ENCODE measurements around the gene TCP11. TPM values are rescaled to one million over a fixed set of nuclear protein-coding genes. Genes with fewer than 3 reads are reported as not detected.

The TCP11 gene
- total and polyA plus RNA-seq, 3 experiments from 2014 or later, result not detected

- Mint-ChIP-seq H3K36me3 (peaks cover 0 to 4% (median 0%) of the 10 kb centered on the region in 3 donors), H3K4me1 (no peaks in the 10 kb centered on the region), H3K27ac (no peak overlapping the region), H3K27me3 (peaks cover 18 to 57% of the 10 kb centered on the region in 2 donors), H3K9me3 (no peaks in the 10 kb centered on the region), H3K4me3 (no peak overlapping the region)
- no peaks in the 10 kb centered on the region for H3K36me3 ChIP-seq (ENCODE audit: insufficient read depth, low read length)
- DNase-seq, result no peak
- H3K4me1 ChIP-seq (ENCODE audit: insufficient read depth, low read length), result no peaks in the 10 kb centered on the region
- H3K9me3 ChIP-seq (ENCODE audit: low read length), result no peaks in the 10 kb centered on the region
- ChIA-PET CTCF (interaction anchor here (1.1 kb wide), 1 partner anchor 22 kb away, joined by 3 read pairs; no protein-coding TSS in a partner anchor), POLR2A (interaction anchor here (0.6 kb wide), 1 partner anchor 186 kb away, joined by 3 read pairs; no protein-coding TSS in a partner anchor)
- H3K4me3 ChIP-seq (ENCODE audit: low read length), result no peak overlapping the region
- no peaks in the 10 kb centered on the region for H3K27me3 ChIP-seq (ENCODE audit: insufficient read depth, low read length, poor library complexity, severe bottlenecking)
- no peak overlapping the region for H3K27ac ChIP-seq (ENCODE audit: low read depth, low read length)
Measured at GRCh38 chr6:35161776-35162607, 20.9 kb upstream of the TCP11 start.

DNA sequence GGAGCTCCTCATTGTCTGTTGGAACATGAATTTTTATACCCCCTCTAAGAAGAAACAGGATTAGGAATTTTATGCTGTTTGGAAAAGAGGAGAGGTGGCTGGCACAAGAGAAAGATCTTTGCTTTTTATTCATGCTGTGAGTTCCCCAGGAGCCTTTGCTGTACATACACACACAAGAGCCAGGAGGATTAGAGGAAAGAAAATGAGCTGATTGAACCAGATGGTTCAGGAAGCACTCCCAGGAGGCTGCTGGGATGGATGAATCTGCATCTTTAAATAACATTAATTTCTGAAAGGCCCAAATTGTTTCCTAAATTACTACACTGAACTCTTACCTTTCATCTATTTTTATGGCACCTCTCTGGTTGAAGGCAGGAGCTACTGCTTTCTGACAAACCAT lies 20.1 kb upstream of the TCP11 start:
- Mint-ChIP-seq H3K4me1 (no peaks in the 10 kb centered on the region), H3K36me3 (peaks cover 0 to 4% (median 0%) of the 10 kb centered on the region in 3 donors), H3K4me3 (no peak overlapping the region), H3K9me3 (no peaks in the 10 kb centered on the region), H3K27ac (no peak overlapping the region), H3K27me3 (peaks cover 15 to 58% of the 10 kb centered on the region in 2 donors)
- Histone ChIP-seq H3K4me1 (ENCODE audit: insufficient read depth, low read length) (no peaks in the 10 kb centered on the region), H3K9me3 (ENCODE audit: low read length) (no peaks in the 10 kb centered on the region), H3K36me3 (ENCODE audit: insufficient read depth, low read length) (no peaks in the 10 kb centered on the region), H3K4me3 (ENCODE audit: low read length) (no peak overlapping the region), H3K27ac (ENCODE audit: low read depth, low read length) (no peak overlapping the region), H3K27me3 (ENCODE audit: insufficient read depth, low read length, poor library complexity, severe bottlenecking) (no peaks in the 10 kb centered on the region)
- POLR2A ChIA-PET, result no interaction called here
- CTCF ChIA-PET, result interaction anchor here (1.1 kb wide), 1 partner anchor 22 kb away, joined by 3 read pairs; no protein-coding TSS in a partner anchor
- DNase-seq, result no peak

DNA sequence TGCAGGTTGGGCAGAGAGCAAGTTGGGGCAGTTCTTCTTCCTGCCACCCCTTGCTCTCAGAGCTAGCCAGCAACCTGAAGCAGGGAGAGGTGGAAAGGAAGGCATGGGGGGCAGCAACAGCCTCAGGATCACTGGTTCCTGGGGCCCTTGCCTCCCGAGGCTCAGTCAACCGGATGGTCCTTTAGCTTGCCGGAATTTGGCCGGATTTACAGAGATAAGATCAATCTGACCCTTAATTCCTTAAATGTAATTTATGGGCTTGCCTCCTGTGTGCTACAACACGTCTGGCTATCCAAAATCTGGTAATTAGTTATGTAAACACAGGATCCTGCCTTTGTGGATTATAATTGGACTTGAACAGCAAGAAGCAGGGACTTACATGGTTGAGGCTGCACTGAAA lies 19.5 kb upstream of the TCP11 start:
- peaks cover 0 to 4% (median 0%) of the 10 kb centered on the region in 3 donors for H3K36me3 Mint-ChIP-seq
- Histone ChIP-seq H3K9me3 (ENCODE audit: low read length) (no peaks in the 10 kb centered on the region), H3K36me3 (ENCODE audit: insufficient read depth, low read length) (no peaks in the 10 kb centered on the region), H3K27ac (ENCODE audit: low read depth, low read length) (no peak overlapping the region), H3K4me3 (ENCODE audit: low read length) (no peak overlapping the region), H3K27me3 (ENCODE audit: insufficient read depth, low read length, poor library complexity, severe bottlenecking) (no peaks in the 10 kb centered on the region), H3K4me1 (ENCODE audit: insufficient read depth, low read length) (no peaks in the 10 kb centered on the region)
- ChIA-PET POLR2A (no interaction called here), CTCF (no interaction called here)
- H3K4me1 Mint-ChIP-seq, result no peaks in the 10 kb centered on the region
- H3K27me3 Mint-ChIP-seq, result peaks cover 15 to 56% of the 10 kb centered on the region in 2 donors
- H3K9me3 Mint-ChIP-seq, result no peaks in the 10 kb centered on the region
- H3K4me3 Mint-ChIP-seq, result no peak overlapping the region
- no peak overlapping the region for H3K27ac Mint-ChIP-seq
- DNase-seq, result no peak

- CTCF ChIA-PET, result no interaction called here
- Histone ChIP-seq H3K27me3 (ENCODE audit: insufficient read depth, low read length, poor library complexity, severe bottlenecking) (no peaks in the 10 kb centered on the region), H3K9me3 (ENCODE audit: low read length) (no peaks in the 10 kb centered on the region), H3K4me1 (ENCODE audit: insufficient read depth, low read length) (no peaks in the 10 kb centered on the region), H3K4me3 (ENCODE audit: low read length) (no peak overlapping the region), H3K27ac (ENCODE audit: low read depth, low read length) (no peak overlapping the region), H3K36me3 (ENCODE audit: insufficient read depth, low read length) (no peaks in the 10 kb centered on the region)
- Mint-ChIP-seq H3K27ac (no peak overlapping the region), H3K4me3 (no peak overlapping the region), H3K4me1 (no peaks in the 10 kb centered on the region), H3K27me3 (peaks cover 12 to 41% of the 10 kb centered on the region in 2 donors), H3K9me3 (no peaks in the 10 kb centered on the region), H3K36me3 (no peaks in the 10 kb centered on the region)
- POLR2A ChIA-PET, result no interaction called here
- no peak for DNase-seq
Measured at GRCh38 chr6:35158520-35158919, 17.4 kb upstream of the TCP11 start.

- H3K36me3 Mint-ChIP-seq, result no peaks in the 10 kb centered on the region
- peaks cover 9 to 20% of the 10 kb centered on the region in 2 donors for H3K27me3 Mint-ChIP-seq
- Histone ChIP-seq H3K36me3 (ENCODE audit: insufficient read depth, low read length) (no peaks in the 10 kb centered on the region), H3K27ac (ENCODE audit: low read depth, low read length) (no peak overlapping the region), H3K4me1 (ENCODE audit: insufficient read depth, low read length) (no peaks in the 10 kb centered on the region), H3K27me3 (ENCODE audit: insufficient read depth, low read length, poor library complexity, severe bottlenecking) (no peaks in the 10 kb centered on the region), H3K4me3 (ENCODE audit: low read length) (no peak overlapping the region), H3K9me3 (ENCODE audit: low read length) (no peaks in the 10 kb centered on the region)
- no peak overlapping the region for H3K27ac Mint-ChIP-seq
- H3K4me1 Mint-ChIP-seq, result no peaks in the 10 kb centered on the region
- no peak overlapping the region for H3K4me3 Mint-ChIP-seq
- CTCF ChIA-PET, result no interaction called here
- H3K9me3 Mint-ChIP-seq, result no peaks in the 10 kb centered on the region
- POLR2A ChIA-PET, result no interaction called here
- DNase-seq, result no peak
Measured at GRCh38 chr6:35154947-35155346, 13.8 kb upstream of the TCP11 start.

- no peaks in the 10 kb centered on the region for H3K27me3 ChIP-seq (ENCODE audit: insufficient read depth, low read length, poor library complexity, severe bottlenecking)
- ChIA-PET POLR2A (no interaction called here), CTCF (no interaction called here)
- H3K27ac Mint-ChIP-seq, result no peak overlapping the region
- H3K9me3 Mint-ChIP-seq, result no peaks in the 10 kb centered on the region
- no peak overlapping the region for H3K4me3 Mint-ChIP-seq
- no peak overlapping the region for H3K27ac ChIP-seq (ENCODE audit: low read depth, low read length)
- no peaks in the 10 kb centered on the region for H3K36me3 Mint-ChIP-seq
- H3K4me3 ChIP-seq (ENCODE audit: low read length), result no peak overlapping the region
- DNase-seq, result no peak
- no peaks in the 10 kb centered on the region for H3K4me1 ChIP-seq (ENCODE audit: insufficient read depth, low read length)
- H3K36me3 ChIP-seq (ENCODE audit: insufficient read depth, low read length), result no peaks in the 10 kb centered on the region
- H3K27me3 Mint-ChIP-seq, result peaks cover 4 to 17% of the 10 kb centered on the region in 2 donors
- no peaks in the 10 kb centered on the region for H3K4me1 Mint-ChIP-seq
- H3K9me3 ChIP-seq (ENCODE audit: low read length), result no peaks in the 10 kb centered on the region
Measured at GRCh38 chr6:35154262-35154661, 13.1 kb upstream of the TCP11 start.

- no peaks in the 10 kb centered on the region for H3K4me1 Mint-ChIP-seq
- Histone ChIP-seq H3K9me3 (ENCODE audit: low read length) (no peaks in the 10 kb centered on the region), H3K36me3 (ENCODE audit: insufficient read depth, low read length) (no peaks in the 10 kb centered on the region), H3K27ac (ENCODE audit: low read depth, low read length) (no peak overlapping the region), H3K4me1 (ENCODE audit: insufficient read depth, low read length) (no peaks in the 10 kb centered on the region), H3K27me3 (ENCODE audit: insufficient read depth, low read length, poor library complexity, severe bottlenecking) (no peaks in the 10 kb centered on the region), H3K4me3 (ENCODE audit: low read length) (no peak overlapping the region)
- H3K36me3 Mint-ChIP-seq, result no peaks in the 10 kb centered on the region
- CTCF ChIA-PET, result no interaction called here
- H3K9me3 Mint-ChIP-seq, result no peaks in the 10 kb centered on the region
- no peak overlapping the region for H3K4me3 Mint-ChIP-seq
- peak overlapping the region in 1 of 8 donors; percentile 12 for H3K27ac Mint-ChIP-seq
- POLR2A ChIA-PET, result no interaction called here
- peaks cover 2 to 13% of the 10 kb centered on the region in 2 donors for H3K27me3 Mint-ChIP-seq
- DNase-seq, result no peak
Measured at GRCh38 chr6:35152067-35152707, 11.0 kb upstream of the TCP11 start.

GRCh38 chr6:35151466-35151865 lies 10.3 kb upstream of the TCP11 start:
- no peak overlapping the region for H3K4me3 ChIP-seq (ENCODE audit: low read length)
- ChIA-PET POLR2A (no interaction called here), CTCF (interaction anchor here (1.9 kb wide), 1 partner anchor 11 kb away, joined by 8 read pairs; the partner anchor contains the start of gene TCP11)
- H3K9me3 ChIP-seq (ENCODE audit: low read length), result no peaks in the 10 kb centered on the region
- H3K36me3 ChIP-seq (ENCODE audit: insufficient read depth, low read length), result no peaks in the 10 kb centered on the region
- H3K4me1 ChIP-seq (ENCODE audit: insufficient read depth, low read length), result no peaks in the 10 kb centered on the region
- no peaks in the 10 kb centered on the region for H3K36me3 Mint-ChIP-seq
- H3K9me3 Mint-ChIP-seq, result no peaks in the 10 kb centered on the region
- H3K4me3 Mint-ChIP-seq, result no peak overlapping the region
- H3K27ac ChIP-seq (ENCODE audit: low read depth, low read length), result no peak overlapping the region
- H3K27me3 Mint-ChIP-seq, result peaks cover 2 to 11% of the 10 kb centered on the region in 2 donors
- DNase-seq, result no peak
- H3K27ac Mint-ChIP-seq, result peak overlapping the region in 1 of 8 donors; percentile 59
- no peaks in the 10 kb centered on the region for H3K4me1 Mint-ChIP-seq
- H3K27me3 ChIP-seq (ENCODE audit: insufficient read depth, low read length, poor library complexity, severe bottlenecking), result no peaks in the 10 kb centered on the region

Measured in CD8-positive, alpha-beta memory T cell (primary cell).